Left lobe of liver (tissue), 1 donor: ENCODE results near the gene CLEC2L. TPM values are rescaled to one million over a fixed set of nuclear protein-coding genes. Genes with fewer than 3 reads are reported as not detected.

Experiments
- total RNA-seq: library from RNA; stranded (reverse); gene quantifications from one replicate; pipeline ENCODE4 v1.2.1, GENCODE V29; 2021
- donor health status: DM: no; HTN: yes; CAD: no.

Gene CLEC2L
- total RNA-seq, 1 donor from 2014 or later: not detected

Other genes starting within 250 kb of the CLEC2L start
- gene FMC1, start 182.3 kb upstream of the CLEC2L start, total RNA-seq: 12.1 TPM
- 48.3 TPM for gene LUC7L2, start 163.8 kb upstream of the CLEC2L start, total RNA-seq
- not detected for gene KLRG2, start 40.0 kb upstream of the CLEC2L start, total RNA-seq